Measurements from ENCODE around the gene CHMP6.

DNA sequence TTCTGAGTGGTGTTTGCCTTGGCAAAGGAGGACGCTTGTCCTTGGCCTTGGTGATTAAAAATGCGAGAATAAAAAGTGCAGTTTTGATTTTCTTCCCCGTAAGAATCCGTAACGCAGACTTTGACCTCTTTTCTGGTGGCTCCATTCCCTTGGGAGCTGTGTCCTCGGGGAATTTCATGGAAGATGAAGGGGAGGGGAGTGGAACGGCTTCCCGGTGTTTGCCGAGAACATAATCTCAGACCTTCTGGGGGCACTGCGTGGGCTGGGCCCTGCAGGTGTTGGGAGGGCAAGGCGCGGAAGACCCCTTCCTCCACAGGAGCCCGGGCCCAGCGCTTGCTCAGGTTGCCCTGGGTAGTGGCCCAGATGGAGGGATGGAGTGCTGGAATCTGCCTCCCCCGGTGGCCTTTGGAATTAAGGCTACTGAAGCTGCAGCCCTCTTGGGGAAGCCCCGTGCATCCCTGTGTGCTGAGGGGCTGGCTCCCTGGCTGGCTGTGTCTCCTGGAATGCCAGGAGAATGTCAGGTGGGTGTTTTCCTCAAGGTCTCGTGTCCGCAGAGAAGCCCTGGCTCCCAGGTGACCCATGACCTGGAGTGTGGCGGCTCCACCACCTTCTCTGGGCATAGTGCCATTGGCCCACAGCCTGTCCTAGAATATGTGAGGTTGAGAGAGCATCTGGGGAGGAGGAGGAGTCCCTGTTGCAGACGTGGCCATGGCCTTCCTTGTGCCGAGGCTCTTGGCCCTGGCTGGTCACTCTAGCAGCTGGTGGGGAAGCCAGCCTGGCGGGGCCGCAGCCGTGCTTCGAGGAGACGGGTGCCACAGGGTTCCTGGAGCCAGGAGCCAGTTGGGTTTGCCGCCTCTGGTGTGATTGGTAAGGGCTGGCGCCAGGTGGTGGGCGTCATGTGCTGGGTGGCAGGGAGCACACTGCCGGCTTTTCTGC lies 46.4 kb downstream of the CHMP6 start:
- TF ChIP-seq, protein P1, sequence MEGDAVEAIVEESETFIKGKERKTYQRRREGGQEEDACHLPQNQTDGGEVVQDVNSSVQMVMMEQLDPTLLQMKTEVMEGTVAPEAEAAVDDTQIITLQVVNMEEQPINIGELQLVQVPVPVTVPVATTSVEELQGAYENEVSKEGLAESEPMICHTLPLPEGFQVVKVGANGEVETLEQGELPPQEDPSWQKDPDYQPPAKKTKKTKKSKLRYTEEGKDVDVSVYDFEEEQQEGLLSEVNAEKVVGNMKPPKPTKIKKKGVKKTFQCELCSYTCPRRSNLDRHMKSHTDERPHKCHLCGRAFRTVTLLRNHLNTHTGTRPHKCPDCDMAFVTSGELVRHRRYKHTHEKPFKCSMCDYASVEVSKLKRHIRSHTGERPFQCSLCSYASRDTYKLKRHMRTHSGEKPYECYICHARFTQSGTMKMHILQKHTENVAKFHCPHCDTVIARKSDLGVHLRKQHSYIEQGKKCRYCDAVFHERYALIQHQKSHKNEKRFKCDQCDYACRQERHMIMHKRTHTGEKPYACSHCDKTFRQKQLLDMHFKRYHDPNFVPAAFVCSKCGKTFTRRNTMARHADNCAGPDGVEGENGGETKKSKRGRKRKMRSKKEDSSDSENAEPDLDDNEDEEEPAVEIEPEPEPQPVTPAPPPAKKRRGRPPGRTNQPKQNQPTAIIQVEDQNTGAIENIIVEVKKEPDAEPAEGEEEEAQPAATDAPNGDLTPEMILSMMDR (IDR thresholded peaks at IDR 0.05), result no peak
- peak in 2 of 3 donors; percentile 18 to 51 for TF ChIP-seq POLR2AphosphoS5 (IDR thresholded peaks at IDR 0.05)
